Esophagus mucosa (tissue), 1 donor: ENCODE results near the gene IPP. TPM values are rescaled to one million over a fixed set of nuclear protein-coding genes. Genes with fewer than 3 reads are reported as not detected.
"Not testable (repeated sequence)": the region's sequence is repeated elsewhere in the genome, so short reads cannot be mapped to it uniquely, and the experiment has no call there.

Experiments
- ATAC-seq: fragments of 200-7000 bp; cut with Tn5 transposase; one replicate; pipeline ENCODE4 v1.9.1; 2020
- total RNA-seq: library from RNA; stranded (reverse); gene quantifications from one replicate; pipeline ENCODE4 v1.2.4, GENCODE V29; 2023
- donor health status: DM: yes; HTN: yes; CAD: no.

IPP gene
- total RNA-seq, result 10.4 TPM

DNA sequence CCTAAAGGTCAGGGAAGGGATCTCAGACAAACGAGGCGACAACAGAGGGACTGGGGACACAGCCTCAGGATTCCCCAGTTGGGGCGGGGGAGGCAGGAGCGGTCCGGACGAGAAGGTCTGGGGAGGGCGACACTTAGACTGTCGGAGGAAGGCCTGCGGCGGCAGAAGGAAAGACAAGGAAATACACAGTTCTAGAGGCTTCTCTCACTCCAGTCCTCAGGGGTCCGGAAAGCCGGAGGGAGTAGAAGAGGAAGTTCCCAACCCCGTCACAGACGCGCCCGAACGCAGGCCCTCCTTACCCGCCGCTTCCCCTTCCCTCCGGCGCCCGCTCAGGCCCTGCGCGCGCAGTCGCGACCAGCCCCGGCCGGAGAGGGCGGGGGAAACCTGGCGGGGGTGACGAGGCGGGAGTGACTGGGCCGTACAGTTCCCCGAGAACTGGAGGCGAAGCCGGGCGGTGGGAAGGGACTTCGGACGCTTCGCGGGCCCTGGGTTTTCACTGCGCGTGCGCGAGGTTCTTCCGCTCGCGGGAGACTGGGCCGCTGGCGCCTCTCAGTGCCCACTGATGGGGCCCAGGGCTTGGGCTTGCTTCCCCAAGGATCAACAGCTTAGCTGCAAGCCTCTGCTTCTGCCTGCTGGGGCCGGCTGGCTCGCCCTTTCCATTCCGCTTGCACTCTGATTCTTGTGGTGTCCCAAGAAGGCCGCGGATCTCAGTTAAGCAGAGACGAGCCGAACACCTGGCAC, at the start of gene IPP:
Gene IPP, minus strand, starts transcription at position 356 of the 741 bp plus-strand sequence. CDS start 4,242 bp downstream, outside the sequence.
- peak; percentile 99 for ATAC-seq

- no peak for ATAC-seq
Observed at GRCh38 chr1:45796946-45797345, 46.5 kb upstream of the IPP start.

GRCh38 chr1:45796381-45796780, 45.9 kb upstream of the IPP start:
- no peak for ATAC-seq

DNA sequence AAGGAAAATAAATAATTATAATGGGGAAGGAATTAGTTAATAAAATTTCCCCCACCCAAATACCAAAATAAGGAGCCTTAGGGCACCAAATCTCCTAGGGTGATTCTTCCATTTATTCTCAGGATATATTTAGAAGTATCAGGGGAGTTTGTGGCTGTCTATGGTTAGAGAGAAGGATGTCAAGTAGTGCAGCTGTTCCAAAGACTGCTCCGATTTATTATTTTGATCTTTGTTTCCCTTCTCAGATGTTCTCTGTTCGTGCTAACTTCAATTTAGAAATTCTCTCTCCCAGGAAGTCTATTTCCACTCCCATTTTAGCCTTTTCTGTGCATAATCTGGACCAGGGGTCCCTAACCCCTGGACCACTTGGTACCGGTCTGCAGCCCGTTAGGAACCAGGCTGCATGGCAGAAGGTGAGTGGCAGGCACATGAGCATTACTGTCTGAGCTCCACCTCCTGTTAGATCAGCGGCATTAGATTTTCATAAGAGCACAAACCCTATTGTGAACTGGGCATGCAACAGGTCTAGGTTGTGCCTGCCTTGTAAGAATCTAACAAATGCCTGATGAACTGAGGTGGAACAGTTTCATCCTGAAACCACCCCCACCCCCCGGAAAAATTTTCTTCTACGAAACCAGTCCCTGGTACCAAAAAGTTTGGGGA, 43.6 kb upstream of the IPP start:
- no peak for ATAC-seq

GRCh38 chr1:45792744-45793143, 42.3 kb upstream of the IPP start:
- ATAC-seq, result no peak

DNA sequence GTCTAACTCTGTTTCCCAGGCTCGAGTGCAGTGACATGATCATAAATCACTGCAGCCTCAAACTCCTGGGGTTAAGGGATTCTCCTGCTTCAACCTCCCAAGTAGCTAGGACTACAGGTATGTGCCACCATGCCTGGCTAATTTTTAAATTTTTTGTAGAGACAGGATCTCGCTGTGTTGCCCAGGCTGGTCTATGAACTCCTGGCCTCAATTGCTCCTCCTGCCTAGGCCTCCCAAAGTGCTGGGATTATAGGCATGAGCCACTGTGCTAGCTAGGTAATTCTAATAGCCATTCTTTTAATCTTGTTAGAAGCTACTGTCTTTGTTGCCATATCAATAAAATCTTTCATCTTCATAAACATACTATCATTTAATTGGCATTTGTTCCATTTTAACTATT, 39.1 kb upstream of the IPP start:
- no peak for ATAC-seq

- ATAC-seq, result no peak
Observed at GRCh38 chr1:45787905-45788304, 37.5 kb upstream of the IPP start.

DNA sequence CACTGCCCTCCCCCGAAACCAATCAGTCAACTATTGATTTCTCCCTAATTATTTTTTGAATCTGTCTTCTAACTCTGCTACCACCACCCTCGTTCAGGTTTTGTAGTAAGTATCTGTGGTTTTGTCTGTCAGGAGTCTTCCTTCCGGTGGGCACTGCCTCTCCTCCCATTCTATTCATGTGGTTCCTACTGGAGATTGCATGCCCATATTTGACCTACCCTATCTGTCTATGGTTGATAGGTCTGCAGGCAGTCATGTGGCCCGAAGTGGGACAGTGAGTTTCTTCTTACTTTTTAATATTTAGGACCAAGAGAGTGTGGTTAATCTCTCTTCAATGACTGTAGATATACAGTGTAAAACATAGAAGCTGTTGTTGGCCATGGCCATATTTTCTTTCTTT, 35.1 kb upstream of the IPP start:
- no peak for ATAC-seq

DNA sequence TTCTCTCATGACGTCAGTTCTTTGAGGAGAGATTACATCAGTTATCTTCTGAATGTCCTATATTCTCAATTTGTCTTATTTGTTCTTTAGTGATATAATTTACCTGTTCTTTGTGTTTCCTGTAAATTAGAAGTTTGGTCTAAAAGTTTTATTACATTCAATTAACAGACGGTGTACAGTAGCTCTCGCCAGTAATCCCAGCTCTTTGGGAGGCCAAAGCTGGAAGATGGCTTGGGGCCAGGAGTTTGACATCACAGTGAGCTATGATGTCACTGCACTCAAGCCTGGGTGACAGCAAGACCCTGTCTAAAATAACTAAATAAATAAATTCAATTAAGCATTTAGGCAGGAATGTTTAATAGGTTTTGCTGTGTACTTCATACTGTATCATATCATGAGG, 25.3 kb upstream of the IPP start:
- ATAC-seq, result no peak

- ATAC-seq, result no peak
Observed at GRCh38 chr1:45772971-45773370, 22.5 kb upstream of the IPP start.

- ATAC-seq, result no peak
Observed at GRCh38 chr1:45769261-45769932, 18.9 kb upstream of the IPP start.

DNA sequence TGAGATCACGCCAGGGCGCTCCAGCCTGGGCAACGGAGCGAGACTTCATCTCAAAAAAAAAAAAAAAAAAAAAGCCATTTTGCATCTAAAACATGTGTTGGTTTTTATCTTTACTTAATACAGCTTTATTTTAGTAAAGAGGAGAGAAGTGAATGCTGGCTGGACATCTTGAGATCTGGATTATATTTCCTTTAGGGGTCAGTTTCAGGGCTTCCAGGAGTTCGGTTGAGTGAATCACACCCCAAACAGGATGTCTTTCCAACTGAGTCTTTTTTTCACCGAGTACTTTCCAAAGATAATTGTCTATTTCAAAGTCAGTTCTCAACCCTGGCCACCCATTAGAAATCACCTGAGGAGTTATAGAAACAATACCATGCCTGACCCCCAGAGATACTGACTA, 16.6 kb upstream of the IPP start:
- ATAC-seq, result no peak

DNA sequence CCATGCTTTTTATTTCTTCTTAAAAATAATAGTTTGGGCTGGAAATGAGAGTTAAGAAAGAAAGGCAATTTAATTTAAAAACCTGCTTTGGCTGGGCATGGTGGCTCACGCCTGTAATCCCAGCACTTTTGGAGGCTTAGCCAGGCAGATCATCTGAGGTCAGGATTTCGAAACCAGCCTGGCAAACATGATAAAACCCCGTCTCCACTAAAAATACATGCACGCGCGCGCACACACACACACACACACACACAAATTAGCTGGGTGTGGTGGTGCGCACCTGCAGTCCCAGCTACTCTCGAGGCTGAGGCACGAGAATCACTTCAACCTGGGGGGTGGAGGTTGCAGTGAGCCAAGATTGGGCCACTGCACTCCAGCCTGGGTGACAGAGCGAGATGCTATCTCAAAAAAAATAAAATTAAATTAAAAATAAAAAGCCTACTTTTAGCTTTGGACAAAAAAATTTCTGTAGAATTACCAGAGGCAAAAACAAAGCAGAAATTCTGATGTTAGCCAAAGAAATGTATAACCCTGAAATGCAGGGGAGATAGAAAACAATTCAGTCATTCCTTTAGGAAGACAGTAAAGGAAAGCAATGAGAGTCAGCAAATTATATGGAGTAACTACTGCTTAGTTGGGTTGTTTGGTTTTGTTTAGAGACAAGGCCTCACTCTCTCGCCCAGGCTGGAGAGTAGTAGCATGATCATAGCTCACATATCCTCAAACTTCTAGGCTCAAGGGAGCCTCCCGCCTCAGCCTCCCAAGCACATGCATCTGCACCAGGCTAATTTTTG, 15.7 kb upstream of the IPP start:
- ATAC-seq, result no peak

DNA sequence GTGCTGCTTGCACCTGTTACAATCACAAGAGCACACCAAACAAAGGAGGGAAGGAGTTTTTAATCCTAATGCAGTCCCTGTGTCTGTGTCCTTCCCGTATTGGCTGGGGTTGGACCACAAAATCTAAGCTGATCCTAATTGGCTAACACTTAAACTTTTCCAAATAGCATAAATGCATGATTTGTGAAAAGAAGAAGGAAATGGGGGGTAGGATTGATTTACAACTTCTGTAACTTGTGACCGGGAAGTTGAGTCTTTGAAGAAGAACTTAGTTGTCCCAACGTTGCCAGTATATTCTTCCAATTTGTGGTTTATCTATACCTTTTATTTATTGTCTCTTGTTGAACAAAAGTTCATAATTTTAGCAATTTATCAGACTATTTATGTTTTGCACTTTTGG, 11.8 kb upstream of the IPP start:
- no peak for ATAC-seq

DNA sequence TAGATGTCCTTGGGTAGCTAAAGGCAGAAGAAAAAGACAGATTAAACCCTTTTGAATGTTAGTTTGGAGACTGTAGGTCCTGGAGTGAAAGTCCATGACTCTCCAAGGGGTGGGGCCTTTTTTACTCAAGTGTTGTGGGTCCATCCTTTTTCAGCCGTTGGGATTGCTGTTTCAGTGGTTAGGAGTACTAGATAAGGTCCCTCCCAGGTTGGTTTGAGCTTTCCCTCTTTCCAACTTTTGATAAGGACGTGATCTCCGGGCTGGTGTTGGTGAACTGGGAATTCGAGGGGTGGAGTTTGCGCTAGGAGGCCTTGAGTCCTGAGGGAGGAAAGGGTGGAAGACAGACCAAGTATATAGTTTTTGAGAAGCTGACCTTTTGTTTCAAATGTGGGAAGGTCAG, 5.2 kb upstream of the IPP start:
- no peak for ATAC-seq

GRCh38 chr1:45753248-45754037, 3.0 kb upstream of the IPP start:
- ATAC-seq, result no peak

GRCh38 chr1:45752441-45753052, 2.1 kb upstream of the IPP start:
- no peak for ATAC-seq

DNA sequence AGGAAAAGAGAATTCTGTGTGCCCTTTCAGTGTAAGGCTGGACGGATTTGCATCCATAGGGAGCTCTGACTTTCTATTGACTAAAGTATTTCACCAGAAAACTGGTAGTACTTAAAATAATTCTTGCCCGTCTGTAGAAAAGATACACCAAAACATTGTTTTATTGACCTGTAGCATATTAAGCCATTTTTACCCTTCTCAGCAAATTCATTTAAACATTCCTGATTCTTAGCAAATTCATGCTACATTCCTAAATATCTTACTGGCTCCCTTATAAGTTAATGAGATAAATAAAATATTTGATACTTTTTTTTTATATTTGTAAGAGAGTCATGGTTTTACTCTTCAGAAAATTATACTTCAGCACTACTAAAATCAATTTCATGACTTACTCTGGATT, 1.6 kb upstream of the IPP start:
- no peak for ATAC-seq

DNA sequence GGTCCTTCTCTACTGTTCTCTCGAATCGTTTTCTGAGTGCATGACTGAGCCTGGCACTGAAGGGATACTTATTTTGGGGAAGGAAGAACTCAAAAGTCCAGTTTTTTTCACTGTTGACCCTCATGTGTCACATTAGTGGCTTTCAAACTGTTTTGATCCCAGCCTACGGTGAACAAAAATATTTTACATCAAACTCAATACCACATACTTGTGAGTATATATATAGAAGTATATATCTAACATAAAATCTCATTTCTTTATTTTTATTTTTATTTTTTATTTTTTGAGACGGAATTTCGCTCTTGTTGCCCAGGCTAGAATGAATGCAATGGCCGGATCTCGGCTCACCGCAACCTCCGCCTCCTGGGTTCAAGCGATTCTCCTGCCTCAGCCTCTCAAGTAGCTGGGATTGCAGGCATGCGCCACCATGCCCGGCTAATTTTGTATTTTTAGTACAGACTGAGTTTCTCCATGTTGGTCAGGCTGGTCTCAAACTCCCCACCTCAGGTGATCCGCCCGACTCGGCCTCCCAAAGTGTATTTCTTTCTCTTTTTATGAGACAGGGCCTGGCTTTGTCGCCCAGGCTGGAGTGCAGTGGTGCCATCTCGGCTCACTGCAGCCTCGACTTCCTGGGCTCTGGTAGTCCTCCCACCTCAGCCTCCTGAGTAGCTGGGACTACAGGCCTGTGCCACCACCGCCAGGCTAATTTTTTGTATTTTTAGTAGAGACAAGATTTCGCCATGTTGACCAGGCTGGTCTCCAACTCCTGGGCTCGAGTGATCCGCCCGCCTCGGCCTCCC, 786 bp upstream of the IPP start:
- ATAC-seq, result not testable (repeated sequence)

GRCh38 chr1:45746922-45747321, 3.5 kb downstream of the IPP start:
- ATAC-seq, result no peak

GRCh38 chr1:45739641-45740156, 10.8 kb downstream of the IPP start:
- ATAC-seq, result not testable (repeated sequence)
